HG03460 (cell line): ENCODE results near the gene ZBTB16.

ENCODE experiments used
- ATAC-seq: cut with Tn5 transposase; IDR thresholded peaks from one replicate; pipeline ENCODE4 v1.9.1; 2021; ENCODE audit not compliant: unreplicated experiment

The ZBTB16 gene

GRCh38 chr11:114180301-114181055, 121.0 kb downstream of the ZBTB16 start:
- ATAC-seq, result no peak

- no peak for ATAC-seq
Measured at GRCh38 chr11:114181195-114181594, 121.7 kb downstream of the ZBTB16 start.

- ATAC-seq, result no peak
Measured at GRCh38 chr11:114181752-114182151, 122.2 kb downstream of the ZBTB16 start.

GRCh38 chr11:114182471-114183043, 123.0 kb downstream of the ZBTB16 start:
- no peak for ATAC-seq

- no peak for ATAC-seq
Measured at GRCh38 chr11:114183044-114183511, 123.6 kb downstream of the ZBTB16 start.

GRCh38 chr11:114185436-114185835, 125.9 kb downstream of the ZBTB16 start:
- ATAC-seq, result no peak

- no peak for ATAC-seq
Measured at GRCh38 chr11:114187173-114187572, 127.7 kb downstream of the ZBTB16 start.

GRCh38 chr11:114188851-114189570, 129.5 kb downstream of the ZBTB16 start:
- no peak for ATAC-seq

GRCh38 chr11:114190630-114191029, 131.1 kb downstream of the ZBTB16 start:
- no peak for ATAC-seq

- no peak for ATAC-seq
Measured at GRCh38 chr11:114191893-114192292, 132.4 kb downstream of the ZBTB16 start.

- ATAC-seq, result no peak
Measured at GRCh38 chr11:114192841-114193389, 133.4 kb downstream of the ZBTB16 start.

- ATAC-seq, result no peak
Measured at GRCh38 chr11:114193730-114194679, 134.5 kb downstream of the ZBTB16 start.

- no peak for ATAC-seq
Measured at GRCh38 chr11:114194702-114195101, 135.2 kb downstream of the ZBTB16 start.

GRCh38 chr11:114195151-114195550, 135.6 kb downstream of the ZBTB16 start:
- ATAC-seq, result no peak

GRCh38 chr11:114195981-114196731, 136.6 kb downstream of the ZBTB16 start:
- ATAC-seq, result no peak

GRCh38 chr11:114196997-114197703, 137.6 kb downstream of the ZBTB16 start:
- no peak for ATAC-seq

GRCh38 chr11:114197799-114198500, 138.4 kb downstream of the ZBTB16 start:
- ATAC-seq, result no peak

- ATAC-seq, result no peak
Measured at GRCh38 chr11:114199051-114199450, 139.5 kb downstream of the ZBTB16 start.
